GM19023 (cell line): ENCODE measurements around the gene ARHGAP6.

Experiments
- ATAC-seq: cut with Tn5 transposase; IDR thresholded peaks from one replicate; pipeline ENCODE4 v1.9.1; 2021; ENCODE audit warnings: mild to moderate bottlenecking, moderate library complexity; ENCODE audit not compliant: unreplicated experiment

Gene ARHGAP6

GRCh38 chrX:11329021-11329420, 336.7 kb downstream of the ARHGAP6 start:
- no peak for ATAC-seq

DNA sequence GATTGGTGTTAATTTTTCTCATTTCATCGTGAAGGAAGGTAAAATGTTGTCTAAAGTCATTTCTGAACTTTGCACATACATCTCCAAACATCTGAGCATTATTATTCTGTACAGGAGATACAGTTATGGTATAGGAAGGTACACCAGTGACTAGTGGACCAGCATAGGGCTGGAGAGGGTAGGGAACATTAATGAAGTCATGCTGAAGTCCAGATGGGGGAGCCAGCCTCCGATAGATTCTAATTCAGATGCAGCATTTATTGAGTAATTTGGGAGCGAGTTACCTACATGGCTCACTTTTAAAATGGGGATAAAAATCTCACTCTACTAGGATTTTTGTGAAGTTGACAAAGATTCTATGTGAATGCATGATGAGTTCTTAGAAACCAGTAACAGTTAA, 337.6 kb downstream of the ARHGAP6 start:
- no peak for ATAC-seq

GRCh38 chrX:11321986-11322385, 343.7 kb downstream of the ARHGAP6 start:
- ATAC-seq = no peak

- no peak for ATAC-seq
Measured at GRCh38 chrX:11319806-11320520, 345.8 kb downstream of the ARHGAP6 start.

DNA sequence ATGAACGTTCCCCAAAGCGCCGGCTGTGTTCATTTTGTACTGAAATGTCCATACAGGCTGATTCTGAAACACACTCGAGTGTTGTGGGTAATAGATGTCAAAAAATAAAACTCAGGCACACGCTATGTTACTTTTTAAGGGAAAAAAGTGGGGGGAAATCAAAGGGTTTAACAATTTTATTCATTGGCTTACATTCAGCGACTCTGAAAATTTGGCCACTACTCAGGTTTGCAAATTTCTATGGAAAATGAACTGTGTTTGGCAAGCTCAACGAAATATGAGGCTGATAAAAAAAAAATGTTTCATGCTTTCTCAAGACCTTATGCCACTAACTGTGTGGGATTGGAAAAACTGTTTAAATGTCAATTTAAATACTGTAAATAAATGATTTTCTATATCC, 354.0 kb downstream of the ARHGAP6 start:
- no peak for ATAC-seq

- no peak for ATAC-seq
Measured at GRCh38 chrX:11309220-11309619, 356.5 kb downstream of the ARHGAP6 start.

GRCh38 chrX:11305641-11306040, 360.1 kb downstream of the ARHGAP6 start:
- no peak for ATAC-seq

DNA sequence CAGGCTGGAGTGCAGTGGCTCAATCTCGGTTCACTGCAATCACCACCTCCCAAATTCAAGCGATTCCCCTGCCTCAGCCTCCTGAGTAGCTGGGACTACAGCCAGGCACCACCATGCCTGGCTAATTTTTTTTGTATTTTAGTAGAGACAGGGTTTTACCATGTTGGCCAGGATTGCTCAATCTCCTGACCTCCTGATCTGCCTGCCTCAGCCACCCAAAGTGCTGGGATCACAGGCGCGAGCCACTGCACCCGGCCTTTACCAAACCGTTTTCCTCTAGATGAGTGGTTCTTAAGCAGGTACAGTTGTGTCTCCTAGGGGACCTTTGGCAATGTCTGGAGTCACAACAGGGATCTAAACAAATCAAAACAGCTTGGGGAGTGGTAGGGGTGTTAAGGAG, 360.9 kb downstream of the ARHGAP6 start:
- ATAC-seq = no peak

DNA sequence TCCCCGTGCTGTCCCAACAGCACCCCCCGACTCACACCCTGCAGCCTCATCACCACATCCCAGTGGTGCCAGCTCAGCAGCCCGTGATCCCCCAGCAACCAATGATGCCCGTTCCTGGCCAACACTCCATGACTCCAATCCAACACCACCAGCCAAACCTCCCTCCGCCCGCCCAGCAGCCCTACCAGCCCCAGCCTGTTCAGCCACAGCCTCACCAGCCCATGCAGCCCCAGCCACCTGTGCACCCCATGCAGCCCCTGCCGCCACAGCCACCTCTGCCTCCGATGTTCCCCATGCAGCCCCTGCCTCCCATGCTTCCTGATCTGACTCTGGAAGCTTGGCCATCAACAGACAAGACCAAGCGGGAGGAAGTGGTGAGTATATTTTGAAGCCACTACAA, 367.1 kb downstream of the ARHGAP6 start:
- no peak for ATAC-seq

DNA sequence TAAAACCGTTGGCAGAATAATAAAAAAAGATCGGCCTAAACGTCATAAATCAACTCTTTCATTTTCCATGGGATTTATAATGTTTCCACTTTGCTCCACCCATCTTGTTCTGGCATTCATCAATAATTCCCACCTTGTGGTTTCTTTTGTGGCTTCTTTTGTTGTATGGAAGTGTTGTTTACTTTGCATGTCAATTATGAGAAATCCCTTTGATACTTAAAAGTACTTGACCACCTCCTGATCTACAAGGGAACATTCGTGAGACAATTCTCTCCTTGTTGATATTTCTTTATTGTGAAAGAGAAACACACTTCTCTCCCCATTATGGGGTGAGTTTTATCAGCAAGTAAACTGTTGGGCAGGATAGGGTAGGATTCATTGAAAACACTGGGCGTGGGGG, 369.7 kb downstream of the ARHGAP6 start:
- no peak for ATAC-seq

GRCh38 chrX:11293113-11293512, 372.6 kb downstream of the ARHGAP6 start, which contains the start of gene AMELX:
TSS of gene AMELX (plus strand) at chrX:11293413. CDS start at chrX:11294789, 1,376 bp downstream.
- no peak for ATAC-seq

- ATAC-seq = no peak
Measured at GRCh38 chrX:11290416-11291102, 375.2 kb downstream of the ARHGAP6 start.

DNA sequence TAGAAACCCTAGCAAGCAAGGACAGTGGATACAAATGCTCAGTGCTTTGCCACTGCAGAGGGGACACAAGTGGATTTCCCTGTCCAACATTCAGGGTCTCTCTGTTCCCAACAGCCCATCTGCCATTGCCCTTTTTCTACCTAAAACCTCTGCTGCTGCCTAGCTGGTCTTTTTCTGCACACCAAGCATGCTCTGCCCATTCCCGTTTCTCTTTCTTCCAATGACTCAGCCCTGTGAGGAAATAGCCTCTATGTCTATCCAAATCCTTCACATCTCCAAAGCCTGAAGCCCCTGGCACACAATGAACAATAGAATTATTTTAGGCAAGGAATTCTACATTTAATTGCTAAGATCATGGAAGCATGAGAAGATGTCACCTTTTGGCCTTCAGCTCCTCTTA, 378.2 kb downstream of the ARHGAP6 start:
- no peak for ATAC-seq

DNA sequence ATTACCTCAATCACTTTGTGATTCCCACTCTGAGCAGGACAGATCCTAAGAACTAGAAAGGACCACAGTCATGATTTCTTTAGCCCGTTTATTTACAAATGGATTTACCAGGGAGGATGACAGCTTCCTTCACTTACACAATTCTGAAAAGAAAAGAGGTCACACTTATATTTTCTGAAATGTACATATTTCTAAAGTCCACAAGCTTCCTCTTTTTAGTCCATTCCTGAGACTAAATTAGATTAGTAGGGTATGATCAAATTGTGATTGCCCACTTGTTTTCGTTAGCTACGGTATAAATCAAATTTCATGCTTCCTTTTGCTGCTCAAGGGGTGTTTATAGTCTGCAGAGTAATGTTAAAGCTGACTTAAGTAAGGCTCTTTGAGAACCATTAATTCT, 380.1 kb downstream of the ARHGAP6 start:
- ATAC-seq = no peak

- no peak for ATAC-seq
Measured at GRCh38 chrX:11282043-11282442, 383.7 kb downstream of the ARHGAP6 start.

GRCh38 chrX:11273544-11273943, 392.2 kb downstream of the ARHGAP6 start:
- no peak for ATAC-seq

DNA sequence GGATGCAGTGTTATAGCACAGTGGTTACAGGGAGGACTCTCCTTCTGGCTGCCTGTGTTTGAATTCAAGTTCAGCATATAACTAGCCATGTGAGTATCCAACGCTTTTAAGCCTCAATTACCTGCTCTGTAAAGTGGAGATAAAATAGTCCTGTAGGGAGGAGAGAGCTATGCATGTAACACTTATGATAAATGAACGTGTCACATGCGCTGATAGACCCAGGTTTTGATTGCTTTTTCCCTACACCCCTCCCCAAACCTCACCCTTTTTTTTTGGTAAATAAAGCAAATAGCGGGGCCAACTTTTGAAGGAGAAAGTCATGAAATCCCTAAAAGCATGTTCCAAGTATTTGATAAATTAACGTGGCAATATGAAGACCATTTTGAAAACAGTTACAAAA, 392.9 kb downstream of the ARHGAP6 start:
- no peak for ATAC-seq

- no peak for ATAC-seq
Measured at GRCh38 chrX:11272290-11272689, 393.4 kb downstream of the ARHGAP6 start.

DNA sequence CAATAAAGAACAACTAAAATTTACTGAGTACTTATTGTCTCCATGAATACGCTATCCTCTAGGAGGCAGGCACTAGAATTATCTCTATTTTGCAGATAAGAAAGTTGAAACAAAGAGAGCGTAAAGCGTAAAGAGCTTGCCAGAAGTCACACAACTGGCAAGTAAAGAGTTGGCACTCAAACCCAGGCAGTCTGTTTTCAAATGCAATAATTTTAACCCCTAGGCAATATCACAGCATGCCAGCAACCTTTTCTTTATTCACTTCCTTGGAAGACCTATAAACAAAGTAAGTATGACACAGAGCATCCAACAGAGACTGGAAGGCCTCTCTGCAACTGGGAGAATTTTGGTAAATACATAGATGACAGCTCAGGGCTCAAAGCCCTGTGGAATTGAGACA, 395.7 kb downstream of the ARHGAP6 start:
- no peak for ATAC-seq

- ATAC-seq = no peak
Measured at GRCh38 chrX:11269006-11269405, 396.7 kb downstream of the ARHGAP6 start.

GRCh38 chrX:11267425-11267824, 398.3 kb downstream of the ARHGAP6 start:
- no peak for ATAC-seq

- no peak for ATAC-seq
Measured at GRCh38 chrX:11266573-11267003, 399.1 kb downstream of the ARHGAP6 start.
